H1 (cell line): ENCODE results near the gene TSSC4. TPM values are rescaled to one million over a fixed set of nuclear protein-coding genes. Genes with fewer than 3 reads are reported as not detected.

ENCODE experiments used
- CTCF ChIA-PET: fragments of 300-600 bp; sonication (Branson Sonifier 250); formaldehyde crosslinking; loops from one replicate; lab custom pipeline; 2021; ENCODE audit not compliant: partially characterized antibody; lab: Charles Lee
- POLR2A ChIA-PET: fragments of 300-600 bp; sonication (Branson Sonifier 250); formaldehyde crosslinking; loops from one replicate; lab custom pipeline; 2021; ENCODE audit warnings: inconsistent platforms; ENCODE audit not compliant: partially characterized antibody; lab: Charles Lee
- DNase-seq, 2 experiments: peaks; one replicate each; pipeline versions ENCODE4 v3.0.0 to v3.0.0-alpha.2; 2010 to 2022; ENCODE audit warnings: low spot score in 2 of 2, low read depth in 1 of 2, mixed read lengths in 1 of 2
- FAIRE-seq: peaks from 2 replicates; lab custom pipeline; 2011; peaks lifted over from hg19 to GRCh38; lab: Jason Lieb, UNC
- H2AFZ ChIP-seq: 2 replicates; pipeline ENCODE4 v1.8.1; 2012; ENCODE audit warnings: low read length, inconsistent platforms
- H2AK5ac ChIP-seq: 2 replicates; pipeline ENCODE4 v1.6.1; 2013; ENCODE audit warnings: low read depth, low read length
- H2BK120ac ChIP-seq: replicated peaks from 2 replicates; pipeline ENCODE3; 2013; ENCODE audit warnings: low read depth, low read length, inconsistent platforms
- H2BK12ac ChIP-seq: 2 replicates; pipeline ENCODE4 v1.6.1; 2013; ENCODE audit warnings: low read depth, low read length
- H2BK15ac ChIP-seq: 2 replicates; pipeline ENCODE4 v1.6.1; 2013; ENCODE audit warnings: low read length
- H2BK20ac ChIP-seq: 2 replicates; pipeline ENCODE4 v1.6.1; 2013; ENCODE audit warnings: low read length
- H2BK5ac ChIP-seq: 2 replicates; pipeline ENCODE4 v1.6.1; 2013; ENCODE audit warnings: low read depth, low read length
- H3K14ac ChIP-seq: 2 replicates; pipeline ENCODE4 v1.6.1; 2013; ENCODE audit warnings: inconsistent platforms; ENCODE audit not compliant: insufficient read length
- H3K18ac ChIP-seq: 2 replicates; pipeline ENCODE4 v1.6.1; 2013; ENCODE audit warnings: low read length; ENCODE audit errors: extremely low read depth
- H3K23ac ChIP-seq: 2 replicates; pipeline ENCODE4 v1.6.1; 2013; ENCODE audit warnings: inconsistent platforms; ENCODE audit not compliant: insufficient read length
- H3K23me2 ChIP-seq: 2 replicates; pipeline ENCODE4 v1.6.1; 2013; ENCODE audit warnings: low read depth, low read length
- H3K27ac ChIP-seq: 2 replicates; pipeline ENCODE4 v1.6.1; 2011; ENCODE audit warnings: low read depth, low read length, inconsistent platforms
- H3K27me3 ChIP-seq, 4 experiments: replicated peaks in 1 of 4; 1 replicate in 1 of 4; 2 replicates in 3 of 4; pipeline versions ENCODE4 v1.6.1 to v1.8.1; 2011 to 2013; ENCODE audit warnings: low read length in 3 of 4, mild to moderate bottlenecking in 3 of 4, inconsistent platforms in 2 of 4, mixed read lengths in 2 of 4, moderate library complexity in 1 of 4; ENCODE audit not compliant: control insufficient read depth in 3 of 4, insufficient read depth in 3 of 4; ENCODE audit errors: extremely low read depth in 1 of 4
- H3K36me3 ChIP-seq, 4 experiments: 2 replicates each; pipeline versions ENCODE4 v1.6.1 to v1.8.1; 2011 to 2013; ENCODE audit warnings: mild to moderate bottlenecking in 4 of 4, low read length in 3 of 4, moderate library complexity in 2 of 4, control low read depth in 1 of 4, inconsistent platforms in 1 of 4; ENCODE audit not compliant: insufficient read depth in 4 of 4, control insufficient read depth in 2 of 4
- H3K4ac ChIP-seq: replicated peaks from 2 replicates; pipeline ENCODE3; 2013; ENCODE audit warnings: low read length, low read depth, mixed read lengths, inconsistent platforms; ENCODE audit not compliant: insufficient read length
- H3K4me1 ChIP-seq, 4 experiments: replicated peaks in 1 of 4; 1 replicate in 1 of 4; 2 replicates in 3 of 4; pipeline versions ENCODE4 v1.6.1 to v1.8.1; 2011 to 2013; ENCODE audit warnings: low read length in 3 of 4, inconsistent platforms in 2 of 4, mixed read lengths in 1 of 4; ENCODE audit not compliant: insufficient read depth in 4 of 4, control insufficient read depth in 3 of 4
- H3K4me2 ChIP-seq, 2 experiments: 2 replicates each; pipeline versions ENCODE4 v1.6.1 to v1.8.1; 2011 to 2013; ENCODE audit warnings: low read depth in 2 of 2, low read length in 2 of 2, control low read depth in 1 of 2, inconsistent platforms in 1 of 2, mild to moderate bottlenecking in 1 of 2; ENCODE audit not compliant: insufficient read depth in 1 of 2
- H3K4me3 ChIP-seq, 4 experiments: fragments of 200-600, 300-600 bp in 1 of 4; sonication (generic), shearing (Covaris generic), sonication (Bioruptor Twin) in 1 of 4; 2 replicates each; pipeline versions ENCODE4 v1.5.1 to v1.8.1; 2011 to 2016; ENCODE audit warnings: low read length in 4 of 4, low read depth in 3 of 4, control low read depth in 2 of 4, inconsistent platforms in 2 of 4, mild to moderate bottlenecking in 2 of 4, mixed read lengths in 1 of 4, moderate library complexity in 1 of 4; ENCODE audit not compliant: insufficient read depth in 2 of 4; ENCODE audit errors: extremely low read depth in 1 of 4
- H3K56ac ChIP-seq: replicated peaks from 2 replicates; pipeline ENCODE3; 2013; ENCODE audit warnings: low read depth, mild to moderate bottlenecking, mixed read lengths, low read length, inconsistent platforms; ENCODE audit not compliant: insufficient read length
- H3K79me1 ChIP-seq: 2 replicates; pipeline ENCODE4 v1.6.1; 2013; ENCODE audit warnings: low read depth, low read length, control low read depth
- H3K79me2 ChIP-seq, 2 experiments: 2 replicates each; pipeline versions ENCODE4 v1.6.1 to v1.8.1; 2012 to 2013; ENCODE audit warnings: low read length in 2 of 2, mild to moderate bottlenecking in 2 of 2, inconsistent platforms in 1 of 2; ENCODE audit not compliant: insufficient read depth in 2 of 2, control insufficient read depth in 1 of 2
- H3K9ac ChIP-seq, 4 experiments: replicated peaks in 1 of 4; 1 replicate in 1 of 4; 2 replicates in 3 of 4; pipeline versions ENCODE4 v1.6.1 to v1.8.1; 2011 to 2013; ENCODE audit warnings: low read depth in 3 of 4, low read length in 3 of 4, control low read depth in 2 of 4, mild to moderate bottlenecking in 2 of 4, moderate library complexity in 2 of 4, inconsistent platforms in 1 of 4; ENCODE audit errors: extremely low read depth in 1 of 4
- H3K9me3 ChIP-seq, 2 experiments: 2 replicates each; pipeline versions ENCODE4 v1.6.1 to v1.8.1; 2012 to 2013; ENCODE audit warnings: mild to moderate bottlenecking in 2 of 2, moderate library complexity in 2 of 2, control low read depth in 1 of 2, inconsistent platforms in 1 of 2, low read depth in 1 of 2, low read length in 1 of 2, mixed read lengths in 1 of 2; ENCODE audit not compliant: insufficient read depth in 2 of 2
- H4K20me1 ChIP-seq, 2 experiments: replicated peaks in 1 of 2; 2 replicates each; pipeline versions ENCODE3 to v1.8.1; 2011 to 2013; ENCODE audit warnings: inconsistent platforms in 2 of 2, low read length in 2 of 2, mild to moderate bottlenecking in 1 of 2; ENCODE audit not compliant: insufficient read depth in 2 of 2, control insufficient read depth in 1 of 2
- H4K5ac ChIP-seq: 2 replicates; pipeline ENCODE4 v1.6.1; 2013; ENCODE audit warnings: low read length, low read depth, mixed read lengths, inconsistent platforms; ENCODE audit not compliant: insufficient read length
- H4K8ac ChIP-seq: 2 replicates; pipeline ENCODE4 v1.8.0; 2013; ENCODE audit warnings: mild to moderate bottlenecking, moderate library complexity, low read length, inconsistent platforms; ENCODE audit not compliant: insufficient read depth; ENCODE audit errors: extremely low read depth
- H4K91ac ChIP-seq: replicated peaks from 2 replicates; pipeline ENCODE3; 2013; ENCODE audit warnings: low read length, mixed read lengths, inconsistent platforms; ENCODE audit not compliant: insufficient read length
- ASH2L ChIP-seq: fragments of 200-600, 300-600 bp; sonication (generic); IDR thresholded peaks from one replicate; pipeline ENCODE4 v1.7.1; 2017; ENCODE audit warnings: low read length
- ATF3 ChIP-seq: IDR thresholded peaks from 2 replicates; pipeline ENCODE4 v1.6.1; 2011; ENCODE audit warnings: low read depth, mild to moderate bottlenecking, low read length; ENCODE audit not compliant: insufficient read depth
- JUN ChIP-seq: IDR thresholded peaks from 2 replicates; pipeline ENCODE4 v1.6.1; 2011; ENCODE audit warnings: low read depth, mild to moderate bottlenecking, improper control_type of control experiment, low read length
- KDM5A ChIP-seq: fragments of 200-600 bp; IDR thresholded peaks from 2 replicates; pipeline ENCODE4 v1.7.1; 2012; ENCODE audit warnings: mild to moderate bottlenecking, low read length, inconsistent platforms, mixed read lengths
- POLR2A ChIP-seq, 2 experiments: IDR thresholded peaks; 1 replicate in 1 of 2; 2 replicates in 1 of 2; pipeline ENCODE4 v1.6.1; 2011; ENCODE audit warnings: low read depth in 2 of 2, low read length in 2 of 2, mild to moderate bottlenecking in 2 of 2; ENCODE audit errors: control extremely low read depth in 1 of 2
- POU5F1 ChIP-seq: IDR thresholded peaks from 2 replicates; pipeline ENCODE4 v1.6.1; 2011; ENCODE audit warnings: low read depth, mild to moderate bottlenecking, low read length, moderate library complexity
- RAD21 ChIP-seq, 2 experiments: IDR thresholded peaks in 1 of 2; conservative IDR thresholded peaks in 1 of 2; 2 replicates each; pipeline ENCODE4 v1.6.1; 2011; ENCODE audit warnings: low read depth in 2 of 2, low read length in 2 of 2, improper control_type of control experiment in 1 of 2, inconsistent platforms in 1 of 2, mild to moderate bottlenecking in 1 of 2, moderate library complexity in 1 of 2
- TAF1 ChIP-seq: IDR thresholded peaks from 2 replicates; pipeline ENCODE4 v1.6.1; 2011; ENCODE audit warnings: mild to moderate bottlenecking, low read depth, low read length
- WGBS, 2 experiments: shearing (Covaris generic) in 1 of 2; methylation state at CpG; one replicate each; pipeline versions ENCODE4 v1.1.6 to v1.1.7; 2013 to 2015; ENCODE audit warnings: low lambda C conversion rate in 2 of 2, mixed read lengths in 2 of 2, inconsistent platforms in 1 of 2, low coverage in 1 of 2, missing lambda C conversion rate in 1 of 2; ENCODE audit not compliant: insufficient replicate concordance in 2 of 2, insufficient coverage in 1 of 2, insufficient read length in 1 of 2; ENCODE audit errors: extremely low coverage in 1 of 2, missing lambda C conversion rate in 1 of 2; 5-methylcytosine and 5-hydroxymethylcytosine counted together
- polyA plus RNA-seq, 7 experiments: library from polyadenylated mRNA; depleted of rRNA in 3 of 7; stranded (reverse) in 5 of 7; unstranded in 2 of 7; fragments of >200 nt in 5 of 7; fragments of 200-250 nt in 2 of 7; gene quantifications; 1 replicate in 5 of 7; 2 replicates in 1 of 7; 4 replicates in 1 of 7; pipeline versions ENCODE4 v1.2.1 to v1.2.3, GENCODE V29; 2011 to 2013; ENCODE audit warnings: missing spikeins in 2 of 7, mixed read lengths in 2 of 7
- total RNA-seq: library from RNA; stranded (reverse); fragmentation: NEBNext Ultra II Directional; extraction: Animal tissue kit (Norgen Biotek cat#: 25700); gene quantifications from 2 replicates; pipeline ENCODE4 v1.2.1, GENCODE V29; 2021

Gene TSSC4
- total and polyA plus RNA-seq, 2 of the 8 experiments (the other 6 are each of a cell fraction or from before 2014, with no cell fraction given) = 34.0 to 39.3 TPM

- Histone ChIP-seq H3K56ac (no peak overlapping the region), H2BK15ac (no peak overlapping the region), H2AK5ac (no peak overlapping the region), H3K4ac (no peak overlapping the region), H3K23me2 (peaks cover 3% of the 10 kb centered on the region; the same call in 1 of the 2 replicates), H3K27ac (no peak overlapping the region), H4K91ac (no peak overlapping the region), H3K4me2 (no peak overlapping the region), H3K9ac (no peak overlapping the region; a peak in 2 of 7 replicates), H2BK12ac (no peak overlapping the region), H4K8ac (no peak overlapping the region), H3K4me3 (no peak overlapping the region), H2BK120ac (no peak overlapping the region), H4K5ac (no peak overlapping the region), H4K20me1 (peaks cover 3 to 6% of the 10 kb centered on the region in 2 experiments), H3K23ac (no peak overlapping the region), H3K79me1 (no peaks in the 10 kb centered on the region), H3K9me3 (no peaks in the 10 kb centered on the region), H3K18ac (no peak overlapping the region), H2BK5ac (no peak overlapping the region; the same call in 1 of the 2 replicates), H3K14ac (no peak overlapping the region), H2BK20ac (no peak overlapping the region), H2AFZ (no peak overlapping the region), H3K36me3 (no peaks in the 10 kb centered on the region), H3K27me3 (peaks cover 30 to 79% (median 53%) of the 10 kb centered on the region in 4 experiments), H3K79me2 (no peaks in the 10 kb centered on the region), H3K4me1 (peaks cover 0 to 3% (median 1%) of the 10 kb centered on the region in 4 experiments; a peak in 1 of 7 replicates)
- POLR2A ChIA-PET = no interaction called here
- DNase-seq (no peak), FAIRE-seq (no peak)
- WGBS, 2 experiments = 92% methylated on average over 25 of the region's 26 CpGs; no CpG with 5 or more reads in 1 of the 2 experiments
- CTCF ChIA-PET = interaction anchor here (0.7 to 2.1 kb wide), 7 partner anchors 10 to 147 kb away, joined by 3 to 12 read pairs (median 3); no protein-coding TSS in a partner anchor
- TF ChIP-seq ASH2L (no peak), KDM5A (no peak), POLR2A (IDR thresholded peaks at IDR 0.05; ENCODE audit: control extremely low read depth in 1 of 2, low read depth in 2 of 2, low read length in 2 of 2) (no peak), ATF3 (no peak), JUN (no peak), POU5F1 (no peak), TAF1 (no peak), RAD21 (IDR thresholded peaks at IDR 0.05 in 1 of 2, conservative IDR thresholded peaks at IDR 0.05 in 1 of 2; ENCODE audit: low read depth in 2 of 2, low read length in 2 of 2) (no peak)
Measured at GRCh38 chr11:2449548-2450320, 49.2 kb downstream of the TSSC4 start.
